GM19463 (cell line): ENCODE results near the gene FEM1B.
A peak's percentile ranks its signal among the peaks of the same experiment; 100 is the strongest.
"Not testable (repeated sequence)": the region's sequence is repeated elsewhere in the genome, so short reads cannot be mapped to it uniquely, and the experiment has no call there.

Experiments used
- ATAC-seq: cut with Tn5 transposase; IDR thresholded peaks from one replicate; pipeline ENCODE4 v1.9.1; 2021; ENCODE audit warnings: mild to moderate bottlenecking, moderate library complexity; ENCODE audit not compliant: unreplicated experiment

FEM1B gene

DNA sequence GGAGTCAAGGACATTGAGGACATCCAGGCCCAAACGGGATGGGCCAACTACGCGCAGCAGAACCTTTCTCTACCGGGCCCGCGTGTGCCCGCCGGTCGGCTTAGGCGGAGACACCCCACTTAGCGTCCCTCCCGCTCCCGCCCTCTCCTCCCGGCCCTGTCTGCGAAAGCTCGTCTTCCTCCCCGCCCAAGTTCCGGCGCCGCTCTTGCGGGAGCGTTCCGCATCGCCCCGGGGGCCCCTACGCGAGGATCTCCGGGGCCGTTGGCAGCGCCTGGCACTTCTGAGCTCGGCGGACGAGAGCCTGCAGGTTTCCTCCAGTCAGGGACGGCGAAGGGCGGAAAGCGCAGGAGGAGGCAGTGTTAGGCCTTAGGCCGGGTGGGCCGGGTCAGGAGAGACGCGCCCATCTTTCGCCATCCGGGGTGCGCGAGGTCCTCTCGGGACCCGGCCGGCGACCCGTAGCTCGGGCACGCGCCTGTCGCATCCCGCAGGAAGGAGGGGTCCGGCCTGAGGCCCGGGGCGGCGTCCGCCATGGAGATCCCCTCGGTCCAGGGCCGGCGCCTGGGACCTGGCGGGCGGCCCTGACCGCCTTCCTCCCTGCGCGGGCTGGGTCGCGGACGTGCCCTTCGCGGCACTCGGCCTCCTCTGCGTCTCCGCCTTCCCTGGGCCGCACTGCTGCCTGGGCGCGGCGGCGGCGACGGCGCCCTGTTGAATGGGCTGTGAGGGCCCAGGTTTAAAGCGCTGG is at the start of gene FEM1B:
FEM1B (plus strand) TSS at position 143 of the 742 bp plus-strand sequence. CDS start 673 bp downstream, outside the sequence.
- ATAC-seq, result peak; percentile 72

DNA sequence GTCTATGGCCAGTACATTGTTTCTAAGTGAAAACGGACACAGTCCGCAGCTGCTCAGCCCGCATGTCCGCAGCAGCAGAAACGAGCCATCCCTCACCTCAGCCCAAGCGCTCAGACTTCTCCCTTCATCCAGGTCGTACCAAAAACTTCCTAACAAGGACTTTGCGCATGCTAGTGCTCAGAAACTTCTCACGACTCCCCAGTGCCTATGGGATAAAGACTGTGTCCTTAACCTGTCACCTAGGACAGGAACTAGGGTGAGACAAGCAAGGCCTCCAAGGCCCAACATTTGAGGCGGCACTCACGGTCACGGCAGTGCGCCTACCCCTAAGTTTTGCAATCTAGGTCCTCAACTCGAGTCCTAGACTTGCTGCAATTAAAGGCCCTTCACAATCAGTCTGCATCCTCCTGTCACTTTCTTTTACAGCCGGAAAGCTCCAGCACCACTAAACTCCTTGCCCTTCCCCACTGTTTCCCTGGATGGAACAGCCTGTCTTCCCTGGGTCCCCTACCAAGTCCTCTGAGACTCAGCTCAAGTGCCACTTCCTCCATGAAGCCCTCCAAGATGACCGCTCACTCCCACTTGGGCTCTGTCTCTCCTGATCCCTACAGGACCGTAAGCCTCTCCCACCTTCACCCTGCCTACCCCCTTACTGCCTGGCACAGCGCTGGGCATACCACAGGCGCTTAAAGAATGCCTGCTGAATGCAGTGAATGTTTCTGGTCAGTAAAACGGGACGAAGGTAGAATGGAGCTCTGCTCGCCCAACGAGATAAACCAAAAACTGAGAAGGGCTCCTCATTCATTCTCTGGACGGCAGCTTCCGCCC is 49.2 kb upstream of the FEM1B start:
- no peak for ATAC-seq

DNA sequence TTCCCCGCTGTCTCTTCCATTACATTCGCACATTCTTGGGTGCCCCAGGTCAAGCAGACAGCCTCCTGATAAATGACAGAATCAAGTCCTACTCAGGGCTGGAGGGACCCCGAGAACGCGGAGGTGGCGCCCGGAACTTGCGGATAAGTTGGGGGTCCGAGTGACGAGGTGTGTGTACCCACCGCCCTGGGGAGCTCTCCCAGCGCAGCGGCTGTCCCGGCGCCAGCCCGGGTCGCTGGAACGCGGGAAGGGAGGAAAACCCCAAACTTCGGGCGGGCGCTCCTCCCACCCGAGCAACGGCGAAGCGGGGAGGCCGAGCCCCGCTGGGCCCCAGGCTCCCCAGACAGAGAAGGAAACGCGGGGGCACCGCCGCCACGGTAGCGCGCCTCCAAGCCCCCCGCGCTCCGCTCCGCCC is 48.6 kb upstream of the FEM1B start:
- ATAC-seq, result no peak

DNA sequence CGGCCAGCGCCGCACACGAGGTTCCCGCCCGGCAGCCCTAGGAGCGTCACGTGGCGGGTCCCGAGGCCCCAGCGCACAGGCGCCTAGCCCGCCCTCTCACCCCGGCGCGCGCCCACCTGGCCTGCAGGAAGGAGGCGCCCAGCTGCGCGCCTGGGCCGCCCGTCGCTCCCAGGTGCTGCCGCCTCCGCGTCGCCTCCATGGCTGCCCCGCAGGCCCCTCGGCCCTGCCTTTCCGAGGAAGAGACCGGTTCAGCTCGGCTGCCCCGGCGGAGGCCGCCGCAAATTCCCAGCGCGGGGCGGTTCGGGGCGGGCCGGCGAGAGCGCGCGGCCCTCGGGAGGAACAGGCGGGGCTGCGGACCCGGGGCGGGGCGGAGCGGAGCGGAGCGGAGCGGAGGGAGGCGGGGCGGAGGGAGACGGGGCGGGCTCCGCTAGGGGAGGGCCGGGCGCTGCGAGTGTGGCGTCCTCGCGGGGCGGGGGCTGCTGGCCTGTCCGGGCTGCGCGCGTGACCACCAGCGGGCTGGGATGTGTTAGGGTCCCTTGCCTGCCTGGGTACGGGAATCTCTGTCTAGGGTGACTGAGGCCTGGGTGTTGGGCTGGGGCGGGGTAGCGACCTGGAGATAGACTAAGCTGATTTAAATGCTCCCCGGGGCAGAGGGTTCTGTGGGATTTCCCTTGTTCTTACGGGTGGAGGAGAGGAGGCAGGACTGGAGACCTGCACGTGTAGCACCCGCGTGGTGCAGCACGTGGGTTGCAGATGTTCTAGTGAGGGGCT is 48.0 kb upstream of the FEM1B start, which contains the start of gene CLN6:
CLN6 (minus strand) TSS at position 343 of the 771 bp plus-strand sequence; CDS start at position 199, 144 bp downstream.
- ATAC-seq, result peak; percentile 75

DNA sequence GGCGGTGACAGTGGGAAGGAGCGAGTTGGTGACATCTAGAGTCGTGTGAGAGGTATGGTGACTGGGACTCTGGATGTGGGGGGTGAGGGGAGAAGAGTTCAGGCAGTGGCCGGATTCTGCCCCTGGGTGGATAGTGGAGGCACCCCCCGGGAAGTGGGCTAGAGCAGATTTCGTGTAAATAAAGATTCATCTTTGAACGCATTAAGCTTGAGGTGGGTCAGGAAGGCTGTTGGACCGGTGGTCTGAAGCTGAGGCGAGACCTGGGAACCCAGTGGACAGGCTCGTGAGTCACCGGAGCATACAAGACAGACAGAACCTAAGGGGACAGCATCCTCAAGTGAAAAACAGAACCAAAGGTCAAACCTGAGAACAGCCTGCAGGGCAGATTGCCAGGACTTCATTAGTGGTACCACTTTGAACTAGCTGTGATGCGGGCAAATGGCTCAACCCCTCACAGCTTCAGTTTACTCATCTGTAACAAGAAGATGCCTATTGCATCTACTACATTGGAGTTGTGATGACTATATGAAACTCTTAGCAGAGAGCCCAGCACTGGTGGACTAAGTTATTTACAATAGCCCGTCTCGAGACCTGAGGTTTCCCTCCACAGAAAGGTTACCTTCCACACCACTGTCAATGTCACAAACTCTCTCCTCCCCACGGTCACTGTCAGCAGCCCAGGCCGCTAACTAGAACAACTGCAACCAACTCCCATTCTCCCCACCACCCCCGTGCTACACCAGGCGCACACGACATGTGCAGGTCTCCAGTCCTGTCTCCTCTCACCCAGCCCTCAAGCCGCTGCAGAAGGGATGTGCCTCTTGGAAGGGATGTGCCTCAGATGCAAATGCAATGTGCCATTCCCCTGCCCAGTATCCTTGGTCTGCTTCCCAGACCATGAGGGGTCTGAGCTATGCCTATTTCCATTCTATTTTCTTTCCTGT is 47.1 kb upstream of the FEM1B start:
- ATAC-seq, result no peak

DNA sequence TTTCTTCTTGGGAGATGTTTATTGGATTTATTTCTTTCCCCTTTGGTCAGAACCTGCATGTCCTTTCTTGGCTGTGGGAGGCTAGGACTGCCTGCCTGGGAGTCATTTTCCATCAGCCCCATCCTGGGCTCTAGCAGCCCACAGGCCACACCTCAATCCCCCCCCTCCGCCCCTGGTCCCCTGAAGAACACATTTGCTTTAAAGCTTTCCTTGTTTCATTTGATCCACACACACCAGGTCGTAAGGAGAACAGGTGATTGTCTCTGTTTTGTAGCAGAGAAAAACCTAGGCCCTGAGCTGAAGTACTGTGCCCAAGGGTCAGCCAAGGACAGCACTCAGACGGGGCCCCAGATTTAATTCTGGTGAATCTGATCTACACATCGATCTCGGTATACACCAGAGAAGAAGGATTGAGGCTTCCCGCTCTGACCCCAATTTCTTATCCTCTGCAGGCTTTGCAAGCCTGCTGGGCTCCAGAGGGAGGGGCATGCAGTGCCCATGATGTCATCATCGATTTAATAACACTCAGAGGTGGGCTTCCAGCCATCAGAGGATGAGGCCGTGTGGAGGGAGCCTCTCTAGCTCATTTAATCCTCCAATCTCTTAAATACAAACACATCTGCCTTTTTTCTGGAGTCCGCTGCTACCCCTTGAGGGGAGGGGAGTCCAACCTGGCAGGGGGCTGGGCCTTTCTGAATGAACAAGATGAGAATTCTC is 46.3 kb upstream of the FEM1B start:
- ATAC-seq, result no peak

DNA sequence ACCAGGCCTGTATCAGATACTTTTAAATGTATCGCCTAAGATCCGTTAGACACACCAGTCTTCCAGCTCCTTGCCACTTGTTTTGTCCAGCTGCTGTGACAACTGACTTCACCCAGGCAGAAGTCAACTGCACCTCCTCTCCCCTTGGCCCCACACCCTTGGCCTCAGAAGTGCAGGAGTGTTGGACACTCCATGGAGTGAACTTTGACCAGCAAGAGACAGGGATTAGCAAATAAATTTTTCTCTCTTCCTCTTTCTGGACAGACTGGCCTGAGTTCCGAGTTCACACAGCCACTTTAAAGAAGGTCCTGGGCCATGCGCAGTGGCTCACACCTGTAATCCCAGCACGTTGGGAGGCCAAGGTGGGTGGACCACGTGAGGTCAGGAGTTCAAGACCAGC is 45.1 kb upstream of the FEM1B start:
- ATAC-seq, result no peak

DNA sequence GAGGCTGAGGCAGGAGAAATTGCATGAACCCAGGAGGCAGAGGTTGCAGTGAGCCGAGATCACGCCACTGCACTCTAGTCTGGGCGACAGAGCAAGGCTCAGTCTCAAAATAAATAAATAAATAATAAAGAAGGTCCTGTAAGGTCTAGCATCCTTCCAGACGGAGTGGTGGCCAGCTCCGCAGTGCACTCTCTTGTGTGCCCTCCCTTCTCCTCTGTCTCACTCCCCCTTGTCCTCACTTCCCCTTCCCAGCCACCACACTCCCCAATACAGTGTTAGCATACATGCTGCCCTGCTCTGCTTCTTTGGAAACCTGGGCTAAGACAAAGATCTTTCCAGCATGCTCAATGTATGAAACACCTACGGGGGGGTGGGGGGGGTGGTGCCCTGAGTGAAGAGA is 44.6 kb upstream of the FEM1B start:
- no peak for ATAC-seq

DNA sequence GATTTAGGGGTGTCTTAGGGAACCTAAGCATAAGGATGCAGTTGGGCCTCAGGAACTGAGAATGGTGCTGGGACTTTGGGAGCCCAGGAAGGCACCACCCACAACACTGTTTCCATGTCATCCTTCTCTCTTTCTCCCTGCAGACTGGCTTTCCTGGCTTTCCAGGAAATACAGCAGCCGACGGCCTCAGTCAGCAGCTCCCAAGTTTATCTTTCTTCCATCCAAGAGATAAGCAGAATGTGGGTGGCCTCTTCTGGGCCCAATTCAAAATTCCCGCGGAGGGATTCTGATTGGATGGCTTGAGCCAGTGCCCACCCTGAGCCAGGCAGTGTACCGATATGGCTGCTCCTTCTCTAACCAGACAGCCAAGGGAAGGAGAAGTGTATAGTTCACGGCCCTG is 43.5 kb upstream of the FEM1B start:
- no peak for ATAC-seq

DNA sequence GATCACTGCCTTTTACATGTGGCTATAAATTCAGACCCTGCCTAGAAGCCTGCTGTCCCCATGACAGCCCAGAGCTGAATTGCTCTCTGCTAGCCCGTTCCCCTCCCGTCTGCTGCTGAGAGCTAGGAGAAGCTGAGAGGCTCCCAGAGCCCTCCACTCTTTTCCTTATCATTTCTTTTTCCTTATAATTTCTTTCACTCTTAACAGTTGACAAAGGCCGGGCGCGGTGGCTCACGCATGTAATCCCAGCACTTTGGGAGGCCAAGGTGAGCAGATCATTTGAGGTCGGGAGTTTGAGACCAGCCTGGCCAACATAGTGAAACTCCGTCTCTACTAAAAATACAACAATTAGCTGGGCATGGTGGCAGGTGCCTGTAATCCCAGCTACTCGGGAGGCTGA is 43.0 kb upstream of the FEM1B start:
- ATAC-seq, result not testable (repeated sequence)

DNA sequence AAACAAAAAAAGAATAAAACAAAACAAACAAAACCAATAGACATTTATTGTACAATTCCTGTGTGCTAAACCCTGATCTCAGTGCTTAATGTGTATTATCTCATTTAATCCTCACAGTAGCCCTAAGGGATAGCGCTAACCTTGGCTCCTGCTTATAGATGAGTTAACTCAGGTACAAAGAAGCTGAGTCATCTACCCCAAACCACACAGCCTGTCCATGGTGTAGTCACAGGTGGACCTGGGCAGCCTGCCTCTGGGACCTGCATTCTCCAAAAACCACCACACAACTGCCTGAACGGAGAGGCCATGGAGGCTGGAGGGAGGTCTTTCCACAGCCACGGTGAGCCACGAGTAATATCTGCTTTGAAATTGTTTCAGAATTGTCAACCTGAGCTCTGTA is 42.5 kb upstream of the FEM1B start:
- ATAC-seq, result no peak

DNA sequence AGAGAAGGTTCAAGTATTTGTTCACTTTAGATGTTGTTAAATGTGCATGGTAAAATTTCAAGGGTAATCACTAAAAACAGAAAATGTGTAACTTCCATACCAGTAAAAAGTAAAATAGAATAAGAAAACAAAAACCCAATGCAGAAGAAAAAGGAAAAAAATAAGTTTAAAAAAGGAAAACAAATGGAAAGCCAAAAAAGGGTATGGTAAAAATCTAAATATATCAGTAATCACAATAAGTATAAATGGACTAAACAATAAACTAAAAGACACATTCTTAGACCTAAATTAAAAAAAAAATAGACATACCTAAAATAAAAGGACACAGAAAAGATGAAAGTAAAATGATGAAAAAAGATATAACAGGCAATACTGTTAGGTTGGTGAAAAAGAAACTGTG is 38.5 kb upstream of the FEM1B start:
- ATAC-seq, result no peak

DNA sequence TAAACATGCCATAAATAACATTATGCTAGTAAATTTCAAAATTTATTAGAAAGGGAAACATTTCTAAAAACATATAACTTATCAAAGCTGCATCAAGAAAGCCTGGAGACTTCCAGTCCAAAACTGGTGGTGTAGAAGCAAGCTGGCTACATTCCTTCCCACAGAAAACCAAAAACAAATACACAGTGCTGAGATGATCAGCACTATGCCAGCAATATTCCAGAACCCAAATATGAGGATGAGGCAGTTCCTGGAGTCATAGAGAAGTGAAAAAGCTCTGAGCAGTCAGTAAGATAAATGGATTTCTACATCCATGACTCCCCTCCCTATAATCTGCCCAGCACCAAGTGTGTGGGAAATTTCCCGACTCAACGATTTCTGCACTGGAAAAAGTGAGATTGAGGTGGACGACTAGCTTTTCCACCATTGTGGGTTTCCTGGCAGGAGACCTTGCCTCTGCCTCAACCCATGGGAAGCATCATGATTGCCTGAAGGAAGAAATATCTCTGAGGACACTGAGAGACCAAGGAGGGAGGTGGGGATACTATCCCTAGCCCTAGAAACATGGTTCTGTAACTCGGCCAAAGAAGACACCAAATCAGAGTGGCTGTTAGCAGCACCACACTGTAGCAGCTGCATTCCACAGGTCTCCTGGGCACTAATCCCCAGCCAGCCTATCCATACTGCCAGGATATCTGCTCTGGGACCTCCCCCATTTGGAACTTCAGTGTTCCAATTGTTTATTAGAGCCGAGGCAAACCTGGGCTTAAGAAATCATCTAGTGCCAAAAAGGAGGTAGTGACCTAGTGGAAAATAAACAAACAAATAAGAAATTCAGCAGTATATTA is 36.2 kb upstream of the FEM1B start:
- ATAC-seq, result no peak

DNA sequence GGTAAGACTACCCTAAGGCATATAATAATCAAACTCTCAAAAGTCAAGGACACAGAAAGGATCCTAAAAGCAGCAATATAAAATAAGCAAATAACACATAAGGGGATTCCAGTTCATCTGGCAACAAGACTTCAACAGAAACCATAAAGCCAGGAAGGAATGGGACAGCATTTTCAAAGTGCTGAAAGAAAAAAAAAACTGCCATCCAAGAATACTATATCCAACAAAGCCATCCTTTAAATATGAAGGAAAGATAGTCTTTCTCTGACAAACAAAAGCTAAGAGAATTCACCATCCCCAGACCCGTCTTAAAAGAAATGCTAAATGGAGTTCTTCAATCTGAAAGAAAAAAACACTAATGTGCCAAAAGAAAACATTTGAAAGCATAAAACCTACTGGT is 33.3 kb upstream of the FEM1B start:
- no peak for ATAC-seq

DNA sequence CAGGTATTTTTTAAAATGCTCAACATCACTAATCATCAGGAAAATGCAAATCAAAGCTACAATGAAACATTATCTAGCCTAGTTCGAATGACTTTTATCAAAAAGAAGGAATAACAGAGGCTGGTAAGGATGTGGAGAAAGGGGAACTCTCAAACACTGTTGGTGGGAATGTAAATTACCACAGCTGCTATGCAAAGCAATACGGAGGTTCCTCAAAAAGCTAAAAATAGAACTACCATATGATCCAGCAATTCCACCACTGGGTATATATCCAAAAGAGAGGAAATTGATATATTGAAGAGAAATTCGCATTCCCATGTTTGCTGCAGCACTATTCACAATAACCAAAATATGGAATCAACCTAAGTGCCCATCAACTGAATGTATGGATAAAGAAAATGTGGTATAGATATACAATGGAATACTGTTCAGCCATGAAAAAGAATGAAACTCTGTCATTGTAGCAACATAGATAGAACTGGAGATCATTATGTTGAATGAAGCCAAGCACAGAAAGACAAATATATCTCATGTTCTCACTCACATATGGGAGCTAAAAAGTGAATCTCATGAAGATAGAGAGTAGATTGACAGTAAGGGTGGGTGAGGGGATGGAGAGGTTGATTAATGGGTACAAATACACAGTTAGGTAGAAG is 28.4 kb upstream of the FEM1B start:
- ATAC-seq, result no peak

DNA sequence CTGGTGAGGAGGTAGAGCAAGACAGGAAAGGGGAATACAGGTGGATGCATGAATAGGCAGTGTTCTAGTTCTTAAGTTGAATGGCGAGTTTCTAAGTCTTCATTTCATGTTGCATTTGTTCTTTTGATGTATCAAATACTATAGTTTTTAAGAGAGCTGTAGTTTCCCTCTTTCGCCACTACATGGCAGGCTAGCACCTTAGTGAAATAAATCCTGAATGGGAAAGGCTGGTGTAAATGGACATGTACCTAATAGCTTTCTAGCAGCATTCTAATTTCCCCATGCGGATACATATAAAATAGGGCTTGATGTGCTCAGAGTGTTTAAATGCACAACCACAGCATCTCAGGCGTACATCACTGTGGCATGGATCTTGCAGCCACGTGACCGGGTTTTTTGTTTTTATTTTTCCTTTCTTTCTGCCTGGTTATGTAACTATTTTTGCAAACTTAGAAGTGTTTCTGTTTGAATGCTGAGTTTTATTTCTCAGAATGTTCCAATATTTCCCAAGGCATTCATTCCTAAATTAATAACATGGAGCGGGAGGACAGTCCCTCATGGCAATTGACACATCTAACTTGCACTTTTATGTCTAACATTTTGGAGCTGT is 24.5 kb upstream of the FEM1B start:
- no peak for ATAC-seq

DNA sequence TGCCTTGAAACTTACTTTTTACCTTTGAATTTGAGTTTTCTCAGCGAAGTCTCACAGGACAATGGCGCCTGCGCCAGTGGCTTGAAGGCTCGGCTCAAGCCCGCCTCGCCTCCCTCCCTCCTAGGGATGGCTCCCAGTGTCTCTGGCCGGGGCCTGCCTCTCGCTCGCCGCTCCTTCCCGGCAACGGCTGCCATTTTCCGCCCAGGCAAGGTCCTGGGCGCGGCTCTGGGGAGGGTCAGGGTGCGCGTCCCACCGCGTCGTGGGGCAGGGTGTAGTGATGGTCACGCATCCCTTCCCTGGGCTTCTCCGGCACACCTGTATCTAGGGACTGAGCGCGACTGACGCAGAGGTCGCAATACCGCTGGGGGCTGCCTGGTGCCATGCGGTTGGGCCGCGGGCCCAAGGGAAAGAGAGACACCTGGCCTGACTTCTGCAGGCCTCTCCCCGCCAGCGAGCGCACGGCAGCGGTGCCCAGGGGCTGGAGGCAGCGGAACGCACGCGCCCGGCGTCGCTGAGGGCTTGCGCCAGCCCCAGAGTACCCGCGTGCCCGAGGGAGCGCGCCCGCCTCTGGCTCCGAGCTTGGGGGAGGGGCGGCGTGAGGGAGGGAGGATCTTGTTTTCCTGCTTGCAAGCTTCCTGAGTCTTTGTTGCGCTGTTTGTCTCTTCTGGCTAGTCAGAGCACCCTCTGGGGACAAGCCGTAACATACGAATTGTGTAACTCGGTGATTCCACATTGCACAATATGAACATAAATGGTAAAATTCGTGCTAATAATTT is 20.7 kb upstream of the FEM1B start:
- no peak for ATAC-seq
